Neural progenitor cell (in vitro differentiated cells): ENCODE measurements around the gene NHLRC3. TPM values are rescaled to one million over a fixed set of nuclear protein-coding genes. Genes with fewer than 3 reads are reported as not detected.
A peak's percentile ranks its signal among the peaks of the same experiment; 100 is the strongest.

Experiments used
- DNase-seq: peaks from one replicate; pipeline ENCODE4 v3.0.0-alpha.2; 2016; ENCODE audit warnings: low spot score
- H2AFZ ChIP-seq: fragments of 200-600 bp; sonication (generic); replicated peaks from 2 replicates; pipeline ENCODE4 v1.6.1; 2016; ENCODE audit warnings: antibody characterized with exemption
- H3F3A ChIP-seq: fragments of 200-600 bp; sonication (generic); 2 replicates; pipeline ENCODE4 v1.6.1; 2016; ENCODE audit warnings: antibody characterized with exemption, low read depth
- H3K27ac ChIP-seq: fragments of 200-600 bp; sonication (generic); 2 replicates; pipeline ENCODE4 v1.5.1; 2016; ENCODE audit warnings: mild to moderate bottlenecking
- H3K27me3 ChIP-seq: fragments of 200-600 bp; sonication (generic); 2 replicates; pipeline ENCODE4 v1.6.1; 2016; ENCODE audit warnings: mild to moderate bottlenecking, moderate library complexity
- H3K36me3 ChIP-seq: fragments of 200-600 bp; sonication (generic); 2 replicates; pipeline ENCODE4 v1.5.1; 2016
- H3K4me1 ChIP-seq: fragments of 200-600 bp; sonication (generic); 2 replicates; pipeline ENCODE4 v1.6.1; 2016; ENCODE audit warnings: mixed run types
- H3K4me2 ChIP-seq: fragments of 200-600 bp; sonication (generic); 2 replicates; pipeline ENCODE4 v1.6.1; 2016
- H3K4me3 ChIP-seq: fragments of 200-600 bp; sonication (generic); 2 replicates; pipeline ENCODE4 v1.5.1; 2016
- H3K79me2 ChIP-seq: fragments of 200-600 bp; sonication (generic); 2 replicates; pipeline ENCODE4 v1.6.1; 2016; ENCODE audit warnings: low read depth
- H3K9ac ChIP-seq: fragments of 200-600 bp; sonication (generic); 2 replicates; pipeline ENCODE4 v1.6.1; 2016
- H3K9me3 ChIP-seq: fragments of 200-600 bp; sonication (generic); 2 replicates; pipeline ENCODE4 v1.5.1; 2016; ENCODE audit warnings: low read depth
- H4K20me1 ChIP-seq: fragments of 200-600 bp; sonication (generic); 2 replicates; pipeline ENCODE4 v1.6.1; 2016; ENCODE audit warnings: low read depth
- H3K27ac Mint-ChIP-seq: 3 replicates; pipeline ENCODE4 v1.8.0; 2021; ENCODE audit warnings: mixed read lengths
- H3K27me3 Mint-ChIP-seq: 2 replicates; pipeline ENCODE4 v1.8.0; 2022; ENCODE audit warnings: low read depth, mild to moderate bottlenecking, inconsistent platforms, moderate library complexity, mixed read lengths; ENCODE audit not compliant: insufficient read depth
- H3K36me3 Mint-ChIP-seq: 3 replicates; pipeline ENCODE4 v1.8.0; 2021; ENCODE audit warnings: mixed read lengths
- H3K4me1 Mint-ChIP-seq: 3 replicates; pipeline ENCODE4 v1.8.0; 2021; ENCODE audit warnings: mixed read lengths
- H3K4me3 Mint-ChIP-seq: 3 replicates; pipeline ENCODE4 v1.8.0; 2021; ENCODE audit warnings: mild to moderate bottlenecking, moderate library complexity, mixed read lengths
- H3K9me3 Mint-ChIP-seq: 3 replicates; pipeline ENCODE4 v1.8.0; 2020; ENCODE audit warnings: mixed read lengths
- EZH2 ChIP-seq: fragments of 200-600 bp; sonication (generic); IDR thresholded peaks from 2 replicates; pipeline ENCODE4 v1.6.1; 2017; ENCODE audit warnings: antibody characterized with exemption, mild to moderate bottlenecking, moderate library complexity
- EZH2phosphoT487 ChIP-seq: fragments of 200-600 bp; sonication (generic); IDR thresholded peaks from 2 replicates; pipeline ENCODE4 v1.6.1; 2017; ENCODE audit warnings: antibody characterized with exemption
- total RNA-seq: library from RNA; depleted of rRNA; stranded (reverse); fragments of >200 nt; gene quantifications from 2 replicates; pipeline ENCODE4 v1.2.3, GENCODE V29; 2015; ENCODE audit warnings: low replicate concordance
- TF ChIP-seq, protein P1 (sequence below): fragments of 200-600 bp; sonication (generic); IDR thresholded peaks from 2 replicates; pipeline ENCODE4 v1.5.1; 2017; ENCODE audit warnings: antibody characterized with exemption, mild to moderate bottlenecking

Gene NHLRC3
- total RNA-seq, 1 donor from 2014 or later: 42.5 TPM

DNA sequence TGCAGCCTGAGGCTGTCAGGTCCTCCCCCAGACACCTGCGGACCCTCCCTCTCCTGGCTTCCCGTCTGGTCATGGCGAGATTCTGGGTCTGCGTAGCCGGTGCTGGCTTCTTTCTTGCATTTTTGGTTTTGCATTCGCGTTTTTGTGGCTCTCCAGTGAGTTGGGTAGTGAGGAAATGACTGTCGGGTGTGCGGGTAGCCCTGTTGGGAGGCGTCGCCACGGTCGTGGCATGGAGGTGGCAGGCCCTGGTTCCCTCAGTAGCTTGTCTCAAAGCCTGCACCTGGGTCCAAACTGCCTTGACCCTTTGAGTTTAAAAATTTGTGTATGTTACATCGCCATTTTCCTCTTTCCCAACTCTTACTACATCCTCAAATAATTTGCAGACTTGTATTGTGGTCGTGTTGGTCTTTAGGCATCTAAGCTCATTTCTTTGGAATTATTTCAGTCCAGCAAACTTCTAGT, 344 bp downstream of the NHLRC3 start:
- TF ChIP-seq EZH2phosphoT487: no peak
- TF ChIP-seq, protein P1, sequence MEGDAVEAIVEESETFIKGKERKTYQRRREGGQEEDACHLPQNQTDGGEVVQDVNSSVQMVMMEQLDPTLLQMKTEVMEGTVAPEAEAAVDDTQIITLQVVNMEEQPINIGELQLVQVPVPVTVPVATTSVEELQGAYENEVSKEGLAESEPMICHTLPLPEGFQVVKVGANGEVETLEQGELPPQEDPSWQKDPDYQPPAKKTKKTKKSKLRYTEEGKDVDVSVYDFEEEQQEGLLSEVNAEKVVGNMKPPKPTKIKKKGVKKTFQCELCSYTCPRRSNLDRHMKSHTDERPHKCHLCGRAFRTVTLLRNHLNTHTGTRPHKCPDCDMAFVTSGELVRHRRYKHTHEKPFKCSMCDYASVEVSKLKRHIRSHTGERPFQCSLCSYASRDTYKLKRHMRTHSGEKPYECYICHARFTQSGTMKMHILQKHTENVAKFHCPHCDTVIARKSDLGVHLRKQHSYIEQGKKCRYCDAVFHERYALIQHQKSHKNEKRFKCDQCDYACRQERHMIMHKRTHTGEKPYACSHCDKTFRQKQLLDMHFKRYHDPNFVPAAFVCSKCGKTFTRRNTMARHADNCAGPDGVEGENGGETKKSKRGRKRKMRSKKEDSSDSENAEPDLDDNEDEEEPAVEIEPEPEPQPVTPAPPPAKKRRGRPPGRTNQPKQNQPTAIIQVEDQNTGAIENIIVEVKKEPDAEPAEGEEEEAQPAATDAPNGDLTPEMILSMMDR: no peak
- no peak for DNase-seq
- Mint-ChIP-seq H3K4me3 (peak overlapping the region; percentile 93), H3K4me1 (peaks cover 42% of the 10 kb centered on the region), H3K27ac (peak overlapping the region; percentile 100), H3K9me3 (no peaks in the 10 kb centered on the region), H3K36me3 (no peaks in the 10 kb centered on the region), H3K27me3 (peaks cover 5% of the 10 kb centered on the region)
- peaks cover 37% of the 10 kb centered on the region for H4K20me1 ChIP-seq
- H3K4me3 ChIP-seq: peak overlapping the region; percentile 94
- H3K36me3 ChIP-seq: peaks cover 3% of the 10 kb centered on the region
- peak overlapping the region; percentile 97 for H3K4me2 ChIP-seq
- no peaks in the 10 kb centered on the region for H3K9me3 ChIP-seq
- H3K79me2 ChIP-seq: peaks cover 65% of the 10 kb centered on the region
- peaks cover 30% of the 10 kb centered on the region for H3K4me1 ChIP-seq
- peak overlapping the region; percentile 94 for H2AFZ ChIP-seq
- H3K27ac ChIP-seq: no peak overlapping the region
- no peaks in the 10 kb centered on the region for H3F3A ChIP-seq
- no peaks in the 10 kb centered on the region for H3K27me3 ChIP-seq
- no peak overlapping the region for H3K9ac ChIP-seq

DNA sequence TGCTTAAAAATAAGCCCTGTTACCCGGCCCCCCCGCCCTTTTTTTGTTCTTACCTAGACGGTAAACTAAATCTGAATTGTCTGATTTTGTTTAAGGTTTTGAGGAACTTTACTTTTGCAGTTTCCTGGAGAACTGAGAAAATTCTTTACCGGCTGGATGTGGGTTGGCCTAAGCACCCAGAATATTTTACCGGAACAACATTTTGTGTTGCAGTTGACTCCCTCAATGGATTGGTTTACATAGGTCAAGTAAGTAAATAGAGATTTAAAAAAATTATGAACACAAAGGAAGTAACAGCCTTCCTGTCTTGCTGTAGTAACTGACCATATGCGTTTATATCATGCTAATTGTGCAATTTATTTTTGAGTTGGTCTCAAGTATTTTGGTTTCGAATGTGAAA, 785 bp downstream of the NHLRC3 start:
- Mint-ChIP-seq H3K36me3 (peaks cover 2% of the 10 kb centered on the region), H3K4me1 (peaks cover 37% of the 10 kb centered on the region), H3K27me3 (peaks cover 5% of the 10 kb centered on the region), H3K4me3 (peak overlapping the region; percentile 93), H3K27ac (no peak overlapping the region), H3K9me3 (no peaks in the 10 kb centered on the region)
- peaks cover 61% of the 10 kb centered on the region for H3K79me2 ChIP-seq
- DNase-seq: no peak
- H3K4me2 ChIP-seq: peak overlapping the region; percentile 97
- peaks cover 33% of the 10 kb centered on the region for H4K20me1 ChIP-seq
- peaks cover 3% of the 10 kb centered on the region for H3K36me3 ChIP-seq
- H3K27me3 ChIP-seq: no peaks in the 10 kb centered on the region
- no peaks in the 10 kb centered on the region for H3K9me3 ChIP-seq
- H3K27ac ChIP-seq: no peak overlapping the region
- H3K4me3 ChIP-seq: peak overlapping the region; percentile 94
- no peak overlapping the region for H3K9ac ChIP-seq
- H3K4me1 ChIP-seq: peaks cover 30% of the 10 kb centered on the region
- TF ChIP-seq EZH2phosphoT487 (no peak), EZH2 (no peak)
- TF ChIP-seq, protein P1: no peak
- H2AFZ ChIP-seq: no peak overlapping the region
- no peaks in the 10 kb centered on the region for H3F3A ChIP-seq

DNA sequence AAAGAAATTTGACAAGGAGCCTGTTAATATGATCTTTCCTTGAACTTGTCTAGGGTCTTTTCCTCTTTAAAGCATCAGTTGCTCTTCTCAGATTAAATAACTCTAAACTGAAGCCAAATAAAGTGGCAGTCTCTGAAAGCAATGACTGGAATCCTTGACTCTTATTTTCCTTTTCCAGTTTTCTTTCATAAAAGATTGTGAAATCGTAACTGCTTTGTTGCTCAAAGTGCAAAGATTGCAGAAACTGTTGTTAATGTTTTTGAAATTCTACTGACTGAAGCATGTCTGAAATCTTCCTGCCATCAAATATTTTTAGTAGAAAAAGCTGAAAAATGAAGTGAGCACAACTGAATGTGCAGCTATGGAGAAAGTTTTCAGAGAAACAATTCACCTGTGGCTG, 1.9 kb downstream of the NHLRC3 start:
- H3K4me3 Mint-ChIP-seq: no peak overlapping the region
- peaks cover 4% of the 10 kb centered on the region for H3K27me3 Mint-ChIP-seq
- H3K36me3 Mint-ChIP-seq: peaks cover 4% of the 10 kb centered on the region

DNA sequence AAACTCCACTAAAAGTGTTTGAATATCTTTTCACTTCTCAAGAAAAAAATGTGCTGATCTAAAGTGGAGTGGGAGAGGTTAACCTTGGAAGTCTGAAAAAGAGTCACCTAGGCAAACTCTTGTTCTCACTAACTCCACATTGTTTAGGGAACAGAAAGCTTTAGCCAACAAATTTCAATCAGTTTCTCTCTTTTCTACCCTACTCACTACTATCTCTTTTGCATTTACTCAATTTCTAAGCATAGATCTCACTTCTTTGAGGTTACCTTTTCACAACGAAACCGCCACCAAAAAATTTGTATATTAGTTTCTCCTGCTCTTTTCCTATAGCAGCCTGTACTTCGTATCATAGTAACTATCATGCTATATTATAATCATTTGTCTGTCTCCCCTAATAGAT, 6.3 kb downstream of the NHLRC3 start:
- Mint-ChIP-seq H3K4me3 (no peak overlapping the region), H3K9me3 (no peaks in the 10 kb centered on the region), H3K36me3 (peaks cover 7% of the 10 kb centered on the region), H3K4me1 (peaks cover 11% of the 10 kb centered on the region), H3K27ac (no peak overlapping the region), H3K27me3 (no peaks in the 10 kb centered on the region)
- Histone ChIP-seq H3K9me3 (no peaks in the 10 kb centered on the region), H3K27ac (no peak overlapping the region), H3K27me3 (no peaks in the 10 kb centered on the region), H3F3A (no peaks in the 10 kb centered on the region), H3K79me2 (peaks cover 11% of the 10 kb centered on the region), H3K4me3 (no peak overlapping the region), H3K4me1 (no peaks in the 10 kb centered on the region), H2AFZ (no peak overlapping the region), H4K20me1 (no peaks in the 10 kb centered on the region), H3K36me3 (peaks cover 4% of the 10 kb centered on the region), H3K4me2 (no peak overlapping the region), H3K9ac (no peak overlapping the region)
- TF ChIP-seq EZH2: no peak
- TF ChIP-seq, protein P1: no peak
- no peak for TF ChIP-seq EZH2phosphoT487
- DNase-seq: no peak

More for the DNA sequence above, 1.9 kb downstream of the NHLRC3 start:
- no peak overlapping the region for H3K4me3 ChIP-seq
- H3K9ac ChIP-seq: no peak overlapping the region
- H3K4me2 ChIP-seq: peak overlapping the region; percentile 31
- H2AFZ ChIP-seq: no peak overlapping the region
- peaks cover 21% of the 10 kb centered on the region for H4K20me1 ChIP-seq
- peaks cover 3% of the 10 kb centered on the region for H3K36me3 ChIP-seq
- peaks cover 49% of the 10 kb centered on the region for H3K79me2 ChIP-seq
- peaks cover 19% of the 10 kb centered on the region for H3K4me1 ChIP-seq
- no peaks in the 10 kb centered on the region for H3F3A ChIP-seq
- no peaks in the 10 kb centered on the region for H3K27me3 ChIP-seq
- no peak overlapping the region for H3K27ac ChIP-seq
- H3K4me1 Mint-ChIP-seq: peaks cover 27% of the 10 kb centered on the region
- H3K9me3 Mint-ChIP-seq: no peaks in the 10 kb centered on the region
- H3K9me3 ChIP-seq: no peaks in the 10 kb centered on the region
- TF ChIP-seq EZH2: no peak
- DNase-seq: no peak
- no peak overlapping the region for H3K27ac Mint-ChIP-seq
